GM12874 (cell line): ENCODE measurements around the gene NKAIN2.

Experiments used
- TF ChIP-seq, protein P1 (sequence below): IDR thresholded peaks from 2 replicates; pipeline ENCODE4 v1.5.1; 2011; ENCODE audit warnings: low read depth, mild to moderate bottlenecking, control low read depth, low read length, moderate library complexity; ENCODE audit not compliant: insufficient read depth

The NKAIN2 gene

DNA sequence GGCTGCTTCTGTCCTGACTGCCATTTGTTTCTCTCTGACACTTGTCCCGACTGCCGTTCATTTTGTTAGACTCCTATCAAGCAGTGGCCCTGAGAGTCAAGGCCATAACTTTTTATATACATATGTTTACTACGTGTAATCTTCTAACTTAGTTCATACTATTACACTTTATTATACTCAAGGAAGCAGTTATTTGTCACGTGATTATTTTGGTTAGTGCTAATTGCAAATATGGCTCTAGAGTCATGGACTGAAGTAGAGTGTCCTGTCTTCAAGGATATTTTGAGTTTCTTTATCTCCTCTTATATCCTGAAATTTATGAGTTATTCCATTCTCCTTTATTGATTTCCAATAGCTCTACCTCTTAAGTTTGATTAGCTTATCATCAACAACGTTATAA, 864.4 kb downstream of the NKAIN2 start:
- TF ChIP-seq, protein P1, sequence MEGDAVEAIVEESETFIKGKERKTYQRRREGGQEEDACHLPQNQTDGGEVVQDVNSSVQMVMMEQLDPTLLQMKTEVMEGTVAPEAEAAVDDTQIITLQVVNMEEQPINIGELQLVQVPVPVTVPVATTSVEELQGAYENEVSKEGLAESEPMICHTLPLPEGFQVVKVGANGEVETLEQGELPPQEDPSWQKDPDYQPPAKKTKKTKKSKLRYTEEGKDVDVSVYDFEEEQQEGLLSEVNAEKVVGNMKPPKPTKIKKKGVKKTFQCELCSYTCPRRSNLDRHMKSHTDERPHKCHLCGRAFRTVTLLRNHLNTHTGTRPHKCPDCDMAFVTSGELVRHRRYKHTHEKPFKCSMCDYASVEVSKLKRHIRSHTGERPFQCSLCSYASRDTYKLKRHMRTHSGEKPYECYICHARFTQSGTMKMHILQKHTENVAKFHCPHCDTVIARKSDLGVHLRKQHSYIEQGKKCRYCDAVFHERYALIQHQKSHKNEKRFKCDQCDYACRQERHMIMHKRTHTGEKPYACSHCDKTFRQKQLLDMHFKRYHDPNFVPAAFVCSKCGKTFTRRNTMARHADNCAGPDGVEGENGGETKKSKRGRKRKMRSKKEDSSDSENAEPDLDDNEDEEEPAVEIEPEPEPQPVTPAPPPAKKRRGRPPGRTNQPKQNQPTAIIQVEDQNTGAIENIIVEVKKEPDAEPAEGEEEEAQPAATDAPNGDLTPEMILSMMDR, result no peak

DNA sequence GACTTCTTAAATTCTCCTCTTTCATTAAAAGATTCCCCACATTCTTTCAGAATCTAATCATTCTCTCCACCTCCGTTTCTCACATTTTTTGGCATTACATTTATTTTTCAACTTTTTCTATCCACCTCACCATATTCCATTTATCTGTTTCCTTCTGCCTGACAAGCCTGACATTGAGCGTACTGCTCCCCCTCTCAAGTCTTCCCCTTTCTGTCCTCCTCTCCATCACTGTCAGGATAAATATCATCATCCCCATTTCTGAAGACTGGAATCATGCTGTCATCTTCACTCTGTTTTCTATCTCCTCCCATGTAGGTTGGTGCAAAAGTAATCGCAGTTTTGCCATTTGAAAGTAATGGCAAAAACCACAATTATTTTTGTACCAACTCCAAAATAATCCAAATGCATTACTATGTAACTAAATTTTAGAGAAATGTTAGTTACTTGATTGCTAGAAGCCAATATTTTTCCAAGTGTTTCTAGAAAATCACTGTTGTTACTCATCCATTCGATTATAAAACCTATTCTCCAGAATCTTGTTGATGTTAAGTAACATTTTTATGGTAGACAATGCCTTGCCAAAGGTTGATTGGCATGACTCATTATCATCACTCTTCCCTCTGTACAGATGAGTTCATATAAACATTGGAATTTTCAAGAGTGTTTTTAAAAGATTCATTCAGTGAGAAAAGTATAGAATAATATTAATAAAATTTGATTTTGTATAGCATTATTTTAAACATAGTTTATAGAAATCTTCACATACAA, 866.2 kb downstream of the NKAIN2 start:
- TF ChIP-seq, protein P1, result no peak

DNA sequence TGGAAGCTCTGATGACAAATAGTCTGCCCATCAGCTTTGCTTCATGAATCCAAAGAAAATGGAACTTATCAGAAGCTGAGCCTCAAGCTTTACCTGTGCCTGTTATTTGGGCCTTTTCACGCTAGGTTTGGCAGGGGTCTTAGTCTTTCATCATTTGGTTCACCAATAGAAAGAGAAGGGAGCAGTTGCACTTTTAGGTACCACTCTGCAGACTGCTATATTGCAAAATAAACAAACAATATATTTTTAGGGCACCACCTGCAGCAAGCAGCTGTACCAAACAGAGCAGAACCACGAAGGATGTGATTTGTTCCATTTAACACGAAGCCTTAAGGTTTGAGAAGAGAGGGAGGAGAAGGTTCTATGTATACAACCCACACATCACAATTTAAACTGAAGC, 867.1 kb downstream of the NKAIN2 start:
- TF ChIP-seq, protein P1, result no peak

DNA sequence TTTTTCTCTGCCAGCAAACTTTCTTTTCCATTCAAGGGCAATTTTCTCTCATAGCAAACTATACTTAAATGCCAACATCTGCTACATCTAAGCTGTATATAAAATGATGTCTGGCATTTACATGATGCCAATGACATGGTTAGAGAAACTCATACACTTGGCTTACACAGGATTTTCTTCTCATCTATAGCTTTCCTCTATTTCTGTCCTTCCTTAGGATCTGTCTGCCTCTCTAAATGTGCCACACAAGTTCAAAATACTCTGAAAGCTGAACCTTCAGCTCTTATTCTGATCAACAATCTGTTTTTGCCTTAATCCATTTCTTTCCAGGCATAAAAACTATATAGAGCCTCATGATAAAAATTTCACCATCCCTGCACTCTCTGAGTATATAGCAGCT, 867.7 kb downstream of the NKAIN2 start:
- TF ChIP-seq, protein P1, result no peak

DNA sequence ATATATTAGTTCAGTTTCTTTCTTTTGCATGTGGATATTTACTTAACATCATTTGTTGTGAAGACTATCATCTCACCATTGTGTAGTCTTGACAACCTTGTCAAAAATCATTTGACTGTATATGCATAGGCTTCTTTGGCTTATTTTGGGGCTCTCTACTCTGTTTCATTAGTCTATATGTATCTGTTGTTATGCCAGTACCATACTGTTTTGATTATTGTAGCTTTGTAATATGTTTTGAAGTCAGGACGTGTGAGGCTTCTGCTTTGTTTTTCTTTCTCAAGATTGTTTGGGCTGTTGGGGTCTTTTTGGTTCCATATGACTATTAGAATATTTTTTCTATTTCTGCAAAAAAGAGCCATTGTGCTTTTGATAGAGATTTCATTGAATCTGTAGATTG, 870.4 kb downstream of the NKAIN2 start:
- TF ChIP-seq, protein P1, result no peak

- TF ChIP-seq, protein P1, result no peak
Observed at GRCh38 chr6:124676033-124676432, 872.4 kb downstream of the NKAIN2 start.

DNA sequence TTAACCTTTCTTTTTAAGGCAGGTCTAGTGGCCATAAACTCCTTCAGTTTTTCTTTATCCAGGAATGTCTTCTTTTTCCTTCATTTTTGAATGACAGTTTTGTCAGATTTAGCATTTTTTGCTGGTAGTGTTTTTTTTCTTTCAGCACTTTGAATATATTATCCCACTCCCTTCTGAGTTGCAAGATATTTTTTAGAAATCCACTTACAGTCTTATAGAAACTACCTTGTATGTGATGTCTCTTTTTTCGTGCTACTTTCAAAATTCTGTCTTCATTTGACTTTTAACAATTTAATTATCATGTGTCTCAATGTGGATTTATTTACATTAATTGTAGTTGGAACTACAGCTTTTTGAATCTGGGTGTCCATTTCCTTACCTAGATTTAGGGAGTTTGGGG, 874.2 kb downstream of the NKAIN2 start:
- TF ChIP-seq, protein P1, result no peak
